ENCODE measurements around the gene CTNNBL1. TPM values are rescaled to one million over a fixed set of nuclear protein-coding genes. Genes with fewer than 3 reads are reported as not detected.
A peak's percentile ranks its signal among the peaks of the same experiment; 100 is the strongest.

CTNNBL1 gene
- total and polyA plus RNA-seq, 7 experiments from 2014 or later: 41.7 to 93.4 (median 56.4) TPM

GRCh38 chr20:37704955-37705354 is 11.1 kb downstream of the CTNNBL1 start:
- POLR2A ChIA-PET: no interaction called here
- H3K4me3 ChIP-seq (ENCODE audit: low read length): no peak overlapping the region
- H3K36me3 Mint-ChIP-seq: peaks cover 0 to 35% (median 13%) of the 10 kb centered on the region in 5 donors
- CTCF ChIA-PET: no interaction called here
- H3K4me3 Mint-ChIP-seq: peak overlapping the region in 1 of 10 donors; percentile 18
- H3K27me3 ChIP-seq (ENCODE audit: control insufficient read depth in 2 of 2, insufficient read depth in 2 of 2, low read length in 2 of 2): no peaks in the 10 kb centered on the region
- no peaks in the 10 kb centered on the region for H3K27me3 Mint-ChIP-seq
- H3K36me3 ChIP-seq (ENCODE audit: control insufficient read depth in 2 of 3, insufficient read depth in 3 of 3, low read length in 3 of 3): no peaks in the 10 kb centered on the region
- no peaks in the 10 kb centered on the region for H3K4me1 ChIP-seq (ENCODE audit: control insufficient read depth in 2 of 2, insufficient read depth in 2 of 2, low read length in 2 of 2)
- H3K27ac Mint-ChIP-seq: no peak overlapping the region
- intact Hi-C loops (cut with micrococcal nuclease): no loop called here
- no peaks in the 10 kb centered on the region for H3K9me3 ChIP-seq (ENCODE audit: control insufficient read depth in 2 of 3, low read length in 3 of 3)
- ATAC-seq: no peak
- H3K4me1 Mint-ChIP-seq: peaks cover 3 to 59% (median 37%) of the 10 kb centered on the region in 7 donors
- no peak overlapping the region for H3K27ac ChIP-seq (ENCODE audit: low read depth, low read length)
- no peak for DNase-seq
- H3K9me3 Mint-ChIP-seq: no peaks in the 10 kb centered on the region

DNA sequence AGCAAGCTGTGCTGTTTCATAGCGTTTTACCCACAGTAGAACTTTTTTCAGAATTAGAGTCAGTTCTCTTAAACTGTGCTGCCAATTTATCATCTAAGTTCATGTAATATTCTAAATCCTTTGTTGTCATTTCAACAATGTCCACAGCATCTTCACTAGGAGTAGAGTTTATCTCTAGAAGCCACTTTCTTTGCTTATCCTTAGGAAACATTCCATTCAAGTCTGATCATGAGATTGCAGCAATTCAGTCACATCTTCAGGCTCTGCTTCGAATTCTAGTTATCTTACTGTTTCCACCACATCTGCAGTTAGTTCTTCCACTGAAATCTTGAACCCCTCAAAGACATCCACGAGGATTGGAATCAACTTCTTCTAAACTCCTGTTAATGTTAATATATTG is 12.5 kb downstream of the CTNNBL1 start:
- peaks cover 0 to 44% (median 14%) of the 10 kb centered on the region in 5 donors for H3K36me3 Mint-ChIP-seq
- Histone ChIP-seq H3K36me3 (ENCODE audit: control insufficient read depth in 2 of 3, insufficient read depth in 3 of 3, low read length in 3 of 3) (no peaks in the 10 kb centered on the region), H3K9me3 (ENCODE audit: control insufficient read depth in 2 of 3, low read length in 3 of 3) (no peaks in the 10 kb centered on the region), H3K27me3 (ENCODE audit: control insufficient read depth in 2 of 2, insufficient read depth in 2 of 2, low read length in 2 of 2) (no peaks in the 10 kb centered on the region), H3K4me3 (ENCODE audit: low read length) (no peak overlapping the region), H3K4me1 (ENCODE audit: control insufficient read depth in 2 of 2, insufficient read depth in 2 of 2, low read length in 2 of 2) (no peaks in the 10 kb centered on the region), H3K27ac (ENCODE audit: low read depth, low read length) (no peak overlapping the region)
- ATAC-seq (no peak), DNase-seq (no peak)
- no peaks in the 10 kb centered on the region for H3K9me3 Mint-ChIP-seq
- intact Hi-C loops (cut with micrococcal nuclease): no loop called here
- POLR2A ChIA-PET: no interaction called here
- no peak overlapping the region for H3K27ac Mint-ChIP-seq
- H3K4me1 Mint-ChIP-seq: peaks cover 3 to 64% (median 46%) of the 10 kb centered on the region in 7 donors
- CTCF ChIA-PET: no interaction called here
- H3K27me3 Mint-ChIP-seq: no peaks in the 10 kb centered on the region
- H3K4me3 Mint-ChIP-seq: no peak overlapping the region

DNA sequence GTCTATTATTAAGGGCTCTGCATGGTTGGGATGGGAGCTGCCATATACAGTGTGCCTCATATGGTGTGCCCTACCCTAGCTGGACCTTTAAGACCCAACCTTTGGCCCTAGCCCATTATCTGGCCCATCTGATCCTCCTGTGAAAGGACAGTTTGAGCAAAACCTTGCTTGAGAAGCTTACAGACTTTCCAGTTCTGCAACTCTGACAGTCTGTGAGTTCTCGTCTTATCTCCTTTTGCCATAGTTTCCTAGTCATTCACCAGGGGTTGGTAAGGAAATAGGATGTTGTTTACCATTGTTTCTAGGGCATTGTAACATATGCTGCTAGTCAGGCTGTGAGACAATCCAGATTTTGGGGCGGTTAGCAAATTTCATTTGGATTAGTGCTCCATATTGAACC is 17.2 kb downstream of the CTNNBL1 start:
- Histone ChIP-seq H3K27me3 (ENCODE audit: control insufficient read depth in 2 of 2, insufficient read depth in 2 of 2, low read length in 2 of 2) (no peaks in the 10 kb centered on the region), H3K4me3 (ENCODE audit: low read length) (no peak overlapping the region), H3K4me1 (ENCODE audit: control insufficient read depth in 2 of 2, insufficient read depth in 2 of 2, low read length in 2 of 2) (no peaks in the 10 kb centered on the region), H3K27ac (ENCODE audit: low read depth, low read length) (no peak overlapping the region), H3K36me3 (ENCODE audit: control insufficient read depth in 2 of 3, insufficient read depth in 3 of 3, low read length in 3 of 3) (no peaks in the 10 kb centered on the region), H3K9me3 (ENCODE audit: control insufficient read depth in 2 of 3, low read length in 3 of 3) (no peaks in the 10 kb centered on the region)
- Mint-ChIP-seq H3K4me1 (peaks cover 11 to 82% (median 71%) of the 10 kb centered on the region in 7 donors), H3K36me3 (peaks cover 3 to 64% (median 34%) of the 10 kb centered on the region in 5 donors), H3K4me3 (no peak overlapping the region), H3K27me3 (no peaks in the 10 kb centered on the region), H3K9me3 (no peaks in the 10 kb centered on the region), H3K27ac (no peak overlapping the region)
- ATAC-seq (no peak), DNase-seq (no peak)
- intact Hi-C loops (cut with micrococcal nuclease): no loop called here
- ChIA-PET CTCF (no interaction called here), POLR2A (no interaction called here)

DNA sequence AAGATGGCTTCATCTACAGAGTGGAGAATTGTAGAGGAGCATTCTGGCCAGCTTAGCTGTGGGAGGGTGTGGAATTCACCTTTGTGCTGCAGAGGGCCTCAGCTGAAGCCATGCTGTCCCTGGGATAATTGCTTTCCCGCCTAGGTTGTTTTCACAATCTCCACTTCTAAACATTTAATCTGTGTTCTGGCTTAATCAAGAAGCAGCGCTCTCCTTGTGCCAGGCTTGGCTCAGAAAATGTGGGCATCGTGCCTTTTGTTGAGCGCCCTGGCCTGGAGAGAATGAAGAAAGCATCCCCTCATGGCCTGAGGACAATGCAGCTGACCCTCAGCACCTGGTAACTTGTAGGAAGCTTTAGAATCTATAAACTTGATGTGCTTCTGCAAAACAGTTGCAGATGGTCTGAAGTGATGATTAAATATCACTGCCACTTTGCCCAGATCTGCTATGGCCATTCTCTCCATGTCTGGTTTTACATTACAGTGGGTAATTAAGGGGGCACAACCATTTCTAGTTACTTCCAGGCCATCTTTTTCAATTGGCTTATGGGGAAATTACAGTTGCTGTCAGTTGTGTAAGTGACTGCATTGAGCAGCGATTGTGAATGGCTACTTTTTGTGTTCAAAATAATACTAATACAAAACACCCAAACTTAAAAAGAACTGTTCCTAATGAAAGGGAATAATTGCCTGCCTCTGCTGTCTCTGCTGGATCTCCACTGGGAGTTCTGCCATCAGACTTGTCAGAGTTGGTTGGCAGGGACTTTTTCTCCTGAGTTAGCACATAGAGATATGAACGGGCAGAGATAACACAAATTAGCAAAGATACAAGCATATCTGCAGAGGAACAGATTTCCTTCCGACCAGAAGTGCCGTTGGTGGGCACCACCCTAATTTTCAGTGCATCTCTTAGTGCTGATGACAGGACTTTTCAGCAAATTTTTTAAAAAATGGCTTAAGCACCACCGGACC is 18.4 kb downstream of the CTNNBL1 start:
- ChIA-PET POLR2A (no interaction called here), CTCF (no interaction called here)
- Histone ChIP-seq H3K4me1 (ENCODE audit: control insufficient read depth in 2 of 2, insufficient read depth in 2 of 2, low read length in 2 of 2) (no peaks in the 10 kb centered on the region), H3K9me3 (ENCODE audit: control insufficient read depth in 2 of 3, low read length in 3 of 3) (no peaks in the 10 kb centered on the region), H3K36me3 (ENCODE audit: control insufficient read depth in 2 of 3, insufficient read depth in 3 of 3, low read length in 3 of 3) (no peaks in the 10 kb centered on the region), H3K27ac (ENCODE audit: low read depth, low read length) (no peak overlapping the region), H3K27me3 (ENCODE audit: control insufficient read depth in 2 of 2, insufficient read depth in 2 of 2, low read length in 2 of 2) (no peaks in the 10 kb centered on the region), H3K4me3 (ENCODE audit: low read length) (no peak overlapping the region)
- no peak overlapping the region for H3K27ac Mint-ChIP-seq
- H3K4me3 Mint-ChIP-seq: peak overlapping the region in 1 of 10 donors; percentile 5
- no peaks in the 10 kb centered on the region for H3K27me3 Mint-ChIP-seq
- H3K9me3 Mint-ChIP-seq: no peaks in the 10 kb centered on the region
- intact Hi-C loops (cut with micrococcal nuclease): no loop called here
- ATAC-seq: peak; percentile 22
- H3K4me1 Mint-ChIP-seq: peaks cover 11 to 80% (median 73%) of the 10 kb centered on the region in 7 donors
- no peak for DNase-seq
- peaks cover 3 to 67% (median 35%) of the 10 kb centered on the region in 5 donors for H3K36me3 Mint-ChIP-seq

DNA sequence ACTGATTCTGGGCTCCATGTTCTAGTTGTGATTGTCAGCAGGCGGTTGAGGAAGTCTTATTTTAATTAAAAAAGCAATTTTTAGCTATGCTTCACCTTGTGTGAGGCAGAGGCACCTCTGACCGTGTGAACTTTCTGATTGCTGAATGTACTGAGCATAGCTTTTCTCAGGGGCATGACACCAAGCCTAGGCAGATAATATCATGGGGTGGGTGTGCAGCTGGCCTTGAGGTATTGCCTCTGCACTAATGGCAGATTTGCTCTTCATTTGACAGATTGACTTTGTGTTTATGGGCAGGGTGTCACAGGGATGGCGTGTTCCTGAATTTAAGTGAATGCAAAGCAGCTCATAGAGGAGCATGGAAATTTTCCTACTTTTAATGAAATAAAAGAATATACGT is 19.6 kb downstream of the CTNNBL1 start:
- no peak for DNase-seq
- H3K27ac Mint-ChIP-seq: no peak overlapping the region
- no peaks in the 10 kb centered on the region for H3K9me3 Mint-ChIP-seq
- intact Hi-C loops (cut with micrococcal nuclease): no loop called here
- peaks cover 11 to 70% (median 66%) of the 10 kb centered on the region in 7 donors for H3K4me1 Mint-ChIP-seq
- H3K27ac ChIP-seq (ENCODE audit: low read depth, low read length): no peak overlapping the region
- no peaks in the 10 kb centered on the region for H3K36me3 ChIP-seq (ENCODE audit: control insufficient read depth in 2 of 3, insufficient read depth in 3 of 3, low read length in 3 of 3)
- H3K36me3 Mint-ChIP-seq: peaks cover 3 to 61% (median 31%) of the 10 kb centered on the region in 5 donors
- no peaks in the 10 kb centered on the region for H3K27me3 Mint-ChIP-seq
- no peaks in the 10 kb centered on the region for H3K9me3 ChIP-seq (ENCODE audit: control insufficient read depth in 2 of 3, low read length in 3 of 3)
- no peaks in the 10 kb centered on the region for H3K4me1 ChIP-seq (ENCODE audit: control insufficient read depth in 2 of 2, insufficient read depth in 2 of 2, low read length in 2 of 2)
- H3K27me3 ChIP-seq (ENCODE audit: control insufficient read depth in 2 of 2, insufficient read depth in 2 of 2, low read length in 2 of 2): no peaks in the 10 kb centered on the region
- ChIA-PET CTCF (no interaction called here), POLR2A (no interaction called here)
- no peak overlapping the region for H3K4me3 ChIP-seq (ENCODE audit: low read length)
- no peak for ATAC-seq
- no peak overlapping the region for H3K4me3 Mint-ChIP-seq

DNA sequence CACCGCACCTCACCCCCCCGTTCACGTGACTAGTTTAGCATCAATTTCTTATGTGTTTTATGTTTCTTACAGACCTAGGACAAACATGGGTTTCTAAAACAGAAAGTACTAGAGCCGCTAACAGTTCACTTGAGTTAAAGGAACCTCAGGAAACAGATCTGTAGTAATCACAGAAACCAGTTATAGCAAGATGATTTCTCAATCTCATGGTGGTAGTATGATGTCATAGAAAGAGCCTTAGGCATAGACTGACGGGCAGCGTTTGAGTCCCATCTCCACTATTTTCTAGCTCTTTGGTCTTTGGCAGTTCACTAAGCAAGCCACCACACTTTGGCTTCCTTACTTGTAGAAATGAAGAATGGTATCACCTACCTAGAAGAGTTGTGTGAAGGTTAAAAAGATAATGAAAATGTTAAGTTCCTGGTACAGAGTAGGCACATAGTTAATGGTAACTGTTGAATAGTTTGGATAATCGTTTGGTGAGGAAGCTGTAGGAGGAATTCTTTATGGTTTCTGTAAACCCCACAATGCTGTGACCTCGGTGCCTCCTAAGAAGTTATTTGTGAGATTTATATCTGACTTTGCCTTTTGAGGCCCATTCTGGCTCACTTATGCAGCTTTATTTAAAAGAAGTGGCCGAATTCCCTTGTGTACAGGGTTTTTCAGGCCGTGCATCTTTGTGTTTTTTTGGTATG is 21.3 kb downstream of the CTNNBL1 start:
- no peaks in the 10 kb centered on the region for H3K9me3 Mint-ChIP-seq
- CTCF ChIA-PET: no interaction called here
- peaks cover 3 to 52% (median 37%) of the 10 kb centered on the region in 5 donors for H3K36me3 Mint-ChIP-seq
- no peaks in the 10 kb centered on the region for H3K27me3 Mint-ChIP-seq
- DNase-seq (no peak), ATAC-seq (peak; percentile 82)
- Histone ChIP-seq H3K9me3 (ENCODE audit: control insufficient read depth in 2 of 3, low read length in 3 of 3) (no peaks in the 10 kb centered on the region), H3K27me3 (ENCODE audit: control insufficient read depth in 2 of 2, insufficient read depth in 2 of 2, low read length in 2 of 2) (no peaks in the 10 kb centered on the region), H3K36me3 (ENCODE audit: control insufficient read depth in 2 of 3, insufficient read depth in 3 of 3, low read length in 3 of 3) (no peaks in the 10 kb centered on the region), H3K4me3 (ENCODE audit: low read length) (no peak overlapping the region), H3K27ac (ENCODE audit: low read depth, low read length) (no peak overlapping the region), H3K4me1 (ENCODE audit: control insufficient read depth in 2 of 2, insufficient read depth in 2 of 2, low read length in 2 of 2) (no peaks in the 10 kb centered on the region)
- peaks cover 8 to 67% (median 49%) of the 10 kb centered on the region in 7 donors for H3K4me1 Mint-ChIP-seq
- H3K4me3 Mint-ChIP-seq: no peak overlapping the region
- intact Hi-C loops (cut with micrococcal nuclease): no loop called here
- POLR2A ChIA-PET: no interaction called here
- H3K27ac Mint-ChIP-seq: peak overlapping the region in 2 of 9 donors; percentile 8 to 21

Measured in naive thymus-derived CD4-positive, alpha-beta T cell (primary cell).